SK-N-SH treated with all-trans-retinoic acid at 6 μM for 48 hours (cell line): ENCODE results near the gene SDHB.

Experiments used
- BACH2 ChIP-seq: fragments of 250-450 bp; sonication (Bioruptor Pico); IDR thresholded peaks from 2 replicates; pipeline ENCODE4 v1.9.0; 2021; ENCODE audit warnings: mild to moderate bottlenecking, borderline replicate concordance
- CSRNP3 ChIP-seq: fragments of 250-450 bp; sonication (Bioruptor Pico); IDR thresholded peaks from 2 replicates; pipeline ENCODE4 v1.5.1; 2021; ENCODE audit warnings: mild to moderate bottlenecking, moderate library complexity
- PATZ1 ChIP-seq: fragments of 250-450 bp; sonication (Bioruptor Pico); IDR thresholded peaks from 2 replicates; pipeline ENCODE4 v1.8.0; 2020; ENCODE audit warnings: mild to moderate bottlenecking, moderate library complexity, borderline replicate concordance
- RARB ChIP-seq: fragments of 250-450 bp; sonication (Bioruptor Pico); IDR thresholded peaks from 2 replicates; pipeline ENCODE4 v1.8.0; 2021; ENCODE audit warnings: mild to moderate bottlenecking, moderate library complexity
- SNAI2 ChIP-seq: fragments of 250-450 bp; sonication (Bioruptor Pico); IDR thresholded peaks from 2 replicates; pipeline ENCODE4 v1.5.0; 2020; ENCODE audit warnings: mild to moderate bottlenecking, moderate library complexity
- TOX ChIP-seq: fragments of 250-450 bp; sonication (Bioruptor Pico); IDR thresholded peaks from 2 replicates; pipeline ENCODE4 v1.8.0; 2021; ENCODE audit warnings: mild to moderate bottlenecking, moderate library complexity, borderline replicate concordance
- ZFP30 ChIP-seq: fragments of 450-650 bp; formaldehyde crosslinking; IDR thresholded peaks from 2 replicates; pipeline ENCODE4 v1.5.0; 2022; ENCODE audit warnings: mild to moderate bottlenecking, moderate library complexity

- TF ChIP-seq SNAI2 (CRISPR knock-in tag) = no peak
- no peak for TF ChIP-seq BACH2 (CRISPR knock-in tag)
- TF ChIP-seq ZFP30 (CRISPR knock-in tag) = no peak
- no peak for TF ChIP-seq PATZ1 (CRISPR knock-in tag)
- no peak for TF ChIP-seq TOX (CRISPR knock-in tag)
- TF ChIP-seq CSRNP3 (CRISPR knock-in tag) = no peak
- TF ChIP-seq RARB (CRISPR knock-in tag) = no peak
Observed at GRCh38 chr1:16971341-16972188, 82.3 kb downstream of the SDHB start.
